Activated naive CD8-positive, alpha-beta T cell treated with anti-CD3 and anti-CD28 coated beads, Interleukin-2, amount 10 ng/mL, durations not matched to agents 7 days and 5 days (primary cell): Measurements from ENCODE around the gene R3HDML. TPM values are rescaled to one million over a fixed set of nuclear protein-coding genes. Genes with fewer than 3 reads are reported as not detected.
"Not testable (repeated sequence)": the region's sequence is repeated elsewhere in the genome, so short reads cannot be mapped to it uniquely, and the experiment has no call there.

ENCODE experiments used
- ATAC-seq: fragments of 150-1000 bp; cut with Tn5 transposase; one replicate; pipeline ENCODE4 v1.10.0; 2021; ENCODE audit warnings: low read depth, moderate library complexity
- POLR2A ChIA-PET: fragments of 350-600 bp; sonication (Branson Sonifier 250); formaldehyde crosslinking; loops from one replicate; lab custom pipeline; 2021; ENCODE audit warnings: antibody characterized with exemption; lab: Charles Lee
- DNase-seq: peaks from one replicate; pipeline ENCODE4 v3.0.0; 2021
- H3K27ac Mint-ChIP-seq: one replicate; pipeline ENCODE4 v1.8.0; 2022; ENCODE audit warnings: mild to moderate bottlenecking, mixed read lengths
- H3K27me3 Mint-ChIP-seq: one replicate; pipeline ENCODE4 v1.8.0; 2022; ENCODE audit warnings: mild to moderate bottlenecking, moderate library complexity, mixed read lengths
- H3K36me3 Mint-ChIP-seq: one replicate; pipeline ENCODE4 v1.8.0; 2021; ENCODE audit warnings: mild to moderate bottlenecking, mixed read lengths
- H3K4me1 Mint-ChIP-seq: one replicate; pipeline ENCODE4 v1.8.0; 2021; ENCODE audit warnings: mixed read lengths
- H3K4me3 Mint-ChIP-seq: one replicate; pipeline ENCODE4 v1.8.0; 2022; ENCODE audit warnings: mild to moderate bottlenecking, moderate library complexity, mixed read lengths
- H3K9me3 Mint-ChIP-seq: one replicate; pipeline ENCODE4 v1.8.0; 2021; ENCODE audit warnings: mixed read lengths
- total RNA-seq, 2 experiments: library from RNA; stranded (reverse); gene quantifications; one replicate each; pipeline ENCODE4 v1.2.3, GENCODE V29; 2021

R3HDML gene
- not detected for total RNA-seq

- no peak for ATAC-seq
- no peak for DNase-seq
- Mint-ChIP-seq H3K36me3 (no peaks in the 10 kb centered on the region), H3K4me3 (no peak within 1 kb of the TSS), H3K9me3 (no peaks in the 10 kb centered on the region), H3K27ac (no peak within 1 kb of the TSS), H3K4me1 (no peaks in the 10 kb centered on the region), H3K27me3 (no peaks in the 10 kb centered on the region)
- POLR2A ChIA-PET: no interaction called here
Observed at GRCh38 chr20:44336725-44337380, at the start of gene R3HDML. Gene R3HDML (plus strand): TSS chr20:44337043. CDS start chr20:44337158, 115 bp downstream.

GRCh38 chr20:44287272-44288097, 49.4 kb upstream of the R3HDML start:
- H3K36me3 Mint-ChIP-seq: peaks cover 3% of the 10 kb centered on the region

GRCh38 chr20:44288252-44288651, 48.6 kb upstream of the R3HDML start:
- peaks cover 6% of the 10 kb centered on the region for H3K27me3 Mint-ChIP-seq
- H3K27ac Mint-ChIP-seq: no peak overlapping the region
- DNase-seq: no peak

More at GRCh38 chr20:44287272-44288097, 49.4 kb upstream of the R3HDML start:
- no peak overlapping the region for H3K4me3 Mint-ChIP-seq
- no peak for DNase-seq
- no peaks in the 10 kb centered on the region for H3K9me3 Mint-ChIP-seq
- H3K27ac Mint-ChIP-seq: no peak overlapping the region
- no peak for ATAC-seq
- peaks cover 6% of the 10 kb centered on the region for H3K27me3 Mint-ChIP-seq
- H3K4me1 Mint-ChIP-seq: no peaks in the 10 kb centered on the region
- POLR2A ChIA-PET: no interaction called here

GRCh38 chr20:44291754-44292153, 45.1 kb upstream of the R3HDML start:
- POLR2A ChIA-PET: no interaction called here
- Mint-ChIP-seq H3K4me3 (no peak overlapping the region), H3K4me1 (no peaks in the 10 kb centered on the region), H3K9me3 (no peaks in the 10 kb centered on the region), H3K27me3 (no peaks in the 10 kb centered on the region), H3K36me3 (peaks cover 3% of the 10 kb centered on the region), H3K27ac (no peak overlapping the region)
- ATAC-seq (no peak), DNase-seq (no peak)

More at GRCh38 chr20:44288252-44288651, 48.6 kb upstream of the R3HDML start:
- POLR2A ChIA-PET: no interaction called here
- Mint-ChIP-seq H3K9me3 (no peaks in the 10 kb centered on the region), H3K36me3 (peaks cover 3% of the 10 kb centered on the region), H3K4me1 (no peaks in the 10 kb centered on the region), H3K4me3 (no peak overlapping the region)
- no peak for ATAC-seq

GRCh38 chr20:44296011-44296410, 40.8 kb upstream of the R3HDML start:
- Mint-ChIP-seq H3K9me3 (no peaks in the 10 kb centered on the region), H3K27me3 (no peaks in the 10 kb centered on the region), H3K36me3 (no peaks in the 10 kb centered on the region), H3K4me1 (no peaks in the 10 kb centered on the region), H3K4me3 (no peak overlapping the region), H3K27ac (peak overlapping the region; percentile 51)
- POLR2A ChIA-PET: no interaction called here
- ATAC-seq (no peak), DNase-seq (no peak)

- no peak overlapping the region for H3K27ac Mint-ChIP-seq
- no peak for DNase-seq
- no peaks in the 10 kb centered on the region for H3K4me1 Mint-ChIP-seq
- POLR2A ChIA-PET: no interaction called here
- no peaks in the 10 kb centered on the region for H3K36me3 Mint-ChIP-seq
- ATAC-seq: no peak
- H3K27me3 Mint-ChIP-seq: no peaks in the 10 kb centered on the region
- H3K9me3 Mint-ChIP-seq: no peaks in the 10 kb centered on the region
- no peak overlapping the region for H3K4me3 Mint-ChIP-seq
Observed at GRCh38 chr20:44297721-44298120, 39.1 kb upstream of the R3HDML start.

GRCh38 chr20:44299011-44299535, 37.8 kb upstream of the R3HDML start:
- H3K36me3 Mint-ChIP-seq: not testable (repeated sequence)

GRCh38 chr20:44301285-44301684, 35.6 kb upstream of the R3HDML start:
- Mint-ChIP-seq H3K4me1 (no peaks in the 10 kb centered on the region), H3K27ac (no peak overlapping the region), H3K9me3 (no peaks in the 10 kb centered on the region), H3K36me3 (no peaks in the 10 kb centered on the region), H3K4me3 (no peak overlapping the region), H3K27me3 (no peaks in the 10 kb centered on the region)
- DNase-seq (no peak), ATAC-seq (no peak)
- POLR2A ChIA-PET: no interaction called here

More at GRCh38 chr20:44299011-44299535, 37.8 kb upstream of the R3HDML start:
- H3K27ac Mint-ChIP-seq, H3K27me3 Mint-ChIP-seq, DNase-seq, ATAC-seq, POLR2A ChIA-PET, H3K4me3 Mint-ChIP-seq, H3K9me3 Mint-ChIP-seq, H3K4me1 Mint-ChIP-seq: not testable (repeated sequence)

GRCh38 chr20:44302026-44302669, 34.7 kb upstream of the R3HDML start:
- H3K27ac Mint-ChIP-seq: no peak overlapping the region
- DNase-seq: no peak
- no peaks in the 10 kb centered on the region for H3K36me3 Mint-ChIP-seq
- H3K4me3 Mint-ChIP-seq: no peak overlapping the region
- no peak for ATAC-seq
- H3K9me3 Mint-ChIP-seq: no peaks in the 10 kb centered on the region
- POLR2A ChIA-PET: no interaction called here
- no peaks in the 10 kb centered on the region for H3K4me1 Mint-ChIP-seq
- no peaks in the 10 kb centered on the region for H3K27me3 Mint-ChIP-seq

- no peak for ATAC-seq
Observed at GRCh38 chr20:44302736-44303135, 34.1 kb upstream of the R3HDML start.

GRCh38 chr20:44304383-44304782, 32.5 kb upstream of the R3HDML start:
- Mint-ChIP-seq H3K4me3 (no peak overlapping the region), H3K4me1 (peaks cover 1% of the 10 kb centered on the region), H3K27ac (no peak overlapping the region), H3K27me3 (no peaks in the 10 kb centered on the region), H3K9me3 (no peaks in the 10 kb centered on the region), H3K36me3 (no peaks in the 10 kb centered on the region)
- no peak for DNase-seq
- ATAC-seq: no peak
- POLR2A ChIA-PET: no interaction called here

More at GRCh38 chr20:44302736-44303135, 34.1 kb upstream of the R3HDML start:
- no peaks in the 10 kb centered on the region for H3K27me3 Mint-ChIP-seq
- no peaks in the 10 kb centered on the region for H3K9me3 Mint-ChIP-seq
- no peaks in the 10 kb centered on the region for H3K36me3 Mint-ChIP-seq
- DNase-seq: no peak
- POLR2A ChIA-PET: no interaction called here
- H3K4me1 Mint-ChIP-seq: no peaks in the 10 kb centered on the region
- no peak overlapping the region for H3K4me3 Mint-ChIP-seq
- H3K27ac Mint-ChIP-seq: no peak overlapping the region

- no peak overlapping the region for H3K4me3 Mint-ChIP-seq
- ATAC-seq (no peak), DNase-seq (no peak)
- H3K27me3 Mint-ChIP-seq: no peaks in the 10 kb centered on the region
- H3K9me3 Mint-ChIP-seq: no peaks in the 10 kb centered on the region
- no peak overlapping the region for H3K27ac Mint-ChIP-seq
- POLR2A ChIA-PET: no interaction called here
- no peaks in the 10 kb centered on the region for H3K36me3 Mint-ChIP-seq
- peaks cover 15% of the 10 kb centered on the region for H3K4me1 Mint-ChIP-seq
Observed at GRCh38 chr20:44306927-44307326, 29.9 kb upstream of the R3HDML start.
